SH-SY5Y (cell line): ENCODE measurements around the gene SLC1A3.

Experiments used
- GATA2 ChIP-seq: IDR thresholded peaks from 2 replicates; pipeline ENCODE4 v1.6.1; 2011; ENCODE audit warnings: mild to moderate bottlenecking, low read depth, low read length
- GATA3 ChIP-seq: IDR thresholded peaks from 2 replicates; pipeline ENCODE4 v1.6.1; 2011; ENCODE audit warnings: low read depth, mild to moderate bottlenecking, low read length, moderate library complexity

GRCh38 chr5:36720688-36721087, 114.3 kb downstream of the SLC1A3 start:
- TF ChIP-seq GATA2 (no peak), GATA3 (no peak)
